ENCODE results near the gene PPP1CA. TPM values are rescaled to one million over a fixed set of nuclear protein-coding genes. Genes with fewer than 3 reads are reported as not detected.
A peak's percentile ranks its signal among the peaks of the same experiment; 100 is the strongest.

Gene PPP1CA
- total RNA-seq, 1 experiment from 2014 or later = 238 TPM

DNA sequence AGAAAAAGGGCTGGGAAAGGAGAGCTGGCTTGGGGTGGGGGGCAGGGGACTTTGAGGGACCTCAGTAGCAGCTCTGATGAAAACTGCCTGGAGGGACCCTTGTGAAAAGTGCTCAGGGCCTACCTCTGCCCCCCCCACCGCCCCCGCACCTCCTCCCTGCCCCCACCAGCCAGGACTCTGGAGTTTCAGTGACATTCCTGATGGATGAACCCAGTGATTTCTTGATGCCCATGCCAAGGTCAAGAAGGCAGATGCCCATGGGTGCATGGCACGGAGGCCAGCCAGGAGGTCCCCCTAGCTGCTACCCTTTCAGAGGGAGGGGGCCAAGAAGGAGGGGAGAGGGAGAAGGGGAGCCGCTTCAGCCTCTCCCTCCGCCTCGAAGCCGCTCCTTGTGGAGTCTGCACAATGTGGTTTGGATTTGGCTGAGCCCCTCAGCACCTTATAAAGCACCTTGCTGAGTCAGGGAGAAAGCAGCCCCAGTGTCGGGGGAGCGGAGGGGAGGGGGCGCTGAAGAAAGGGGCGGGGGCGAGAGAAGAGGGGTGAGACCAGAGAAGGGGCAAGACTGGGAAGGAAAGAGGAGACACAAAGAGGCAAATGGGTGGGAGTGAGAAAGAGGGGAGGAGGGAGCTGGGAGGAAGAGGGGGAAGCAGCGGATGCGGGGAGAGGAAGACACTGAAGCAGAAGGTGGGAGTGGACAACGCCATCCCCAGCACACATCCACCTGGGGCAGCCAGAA, 26.2 kb downstream of the PPP1CA start (continued):
- TF ChIP-seq FOSL1 (IDR thresholded peaks at IDR 0.05; ENCODE audit: low read depth) (no peak), ZNF274 (IDR thresholded peaks at IDR 0.05; ENCODE audit: low read depth, low read length) (no peak), ELF1 (IDR thresholded peaks at IDR 0.05; ENCODE audit: borderline replicate concordance, low read depth) (no peak), RAD21 (IDR thresholded peaks at IDR 0.05; ENCODE audit: low read depth) (no peak)
- TF ChIP-seq, protein P1, sequence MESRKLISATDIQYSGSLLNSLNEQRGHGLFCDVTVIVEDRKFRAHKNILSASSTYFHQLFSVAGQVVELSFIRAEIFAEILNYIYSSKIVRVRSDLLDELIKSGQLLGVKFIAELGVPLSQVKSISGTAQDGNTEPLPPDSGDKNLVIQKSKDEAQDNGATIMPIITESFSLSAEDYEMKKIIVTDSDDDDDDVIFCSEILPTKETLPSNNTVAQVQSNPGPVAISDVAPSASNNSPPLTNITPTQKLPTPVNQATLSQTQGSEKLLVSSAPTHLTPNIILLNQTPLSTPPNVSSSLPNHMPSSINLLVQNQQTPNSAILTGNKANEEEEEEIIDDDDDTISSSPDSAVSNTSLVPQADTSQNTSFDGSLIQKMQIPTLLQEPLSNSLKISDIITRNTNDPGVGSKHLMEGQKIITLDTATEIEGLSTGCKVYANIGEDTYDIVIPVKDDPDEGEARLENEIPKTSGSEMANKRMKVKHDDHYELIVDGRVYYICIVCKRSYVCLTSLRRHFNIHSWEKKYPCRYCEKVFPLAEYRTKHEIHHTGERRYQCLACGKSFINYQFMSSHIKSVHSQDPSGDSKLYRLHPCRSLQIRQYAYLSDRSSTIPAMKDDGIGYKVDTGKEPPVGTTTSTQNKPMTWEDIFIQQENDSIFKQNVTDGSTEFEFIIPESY (IDR thresholded peaks at IDR 0.05; ENCODE audit: extremely low read depth, insufficient replicate concordance, low read length) = no peak

DNA sequence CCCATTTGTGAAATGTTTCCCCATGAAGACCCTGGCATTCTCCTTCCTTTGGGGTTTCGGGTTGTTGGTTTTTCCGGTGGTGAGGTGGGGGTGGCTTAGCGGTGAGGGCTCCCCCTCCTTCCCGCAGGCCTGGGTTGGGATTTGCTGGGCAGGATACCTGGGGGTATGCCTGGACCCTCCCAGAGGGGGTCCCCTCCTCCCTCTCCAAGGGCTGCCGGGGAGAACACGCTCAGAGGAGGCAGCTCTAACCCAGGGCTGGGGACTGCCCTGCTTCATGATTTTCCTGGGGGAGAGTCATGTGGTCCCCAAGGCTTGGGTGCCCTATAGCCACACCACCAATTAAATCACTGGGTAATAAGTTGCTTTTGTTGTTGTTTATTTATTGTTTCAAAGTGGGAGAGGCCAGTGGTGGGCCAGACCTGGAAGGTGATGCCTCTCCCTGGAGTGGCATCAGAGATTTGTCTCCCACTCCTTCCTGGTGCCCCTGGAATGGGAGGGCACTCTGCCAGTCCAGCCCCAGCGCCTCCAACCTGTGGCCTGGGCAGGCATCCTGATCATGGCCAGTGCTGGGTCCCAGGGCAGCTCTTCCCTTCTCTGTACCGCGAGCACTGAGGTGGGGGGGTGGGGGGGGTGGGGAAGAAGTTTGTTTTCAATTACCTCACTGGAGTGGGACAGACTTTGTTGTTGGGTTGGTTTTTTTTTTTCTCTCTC, 26.9 kb downstream of the PPP1CA start:
- no peaks in the 10 kb centered on the region for H3K9me3 ChIP-seq (ENCODE audit: control insufficient read depth in 1 of 2, insufficient read depth in 1 of 2, low read depth in 1 of 2, low read length in 2 of 2)
- H2AFZ ChIP-seq (ENCODE audit: low read depth, low read length, poor library complexity, severe bottlenecking) = no peak overlapping the region
- DNase-seq (ENCODE audit: low read depth, low spot score) = no peak
- CTCF ChIA-PET = interaction anchor here (0.7 to 15.5 kb wide), 5 partner anchors 7 to 28 kb away, joined by 4 to 456 read pairs (median 9); partner anchors contain the start of gene POLD4
- peaks cover 66 to 84% of the 10 kb centered on the region in 2 experiments for H3K4me1 ChIP-seq (ENCODE audit: control insufficient read depth in 1 of 2, insufficient read depth in 2 of 2, low read length in 2 of 2)
- TSS peak; percentile 96 for BruUV-seq (replicated peaks)
- RAD21 ChIA-PET (ENCODE audit: low non-redundant PET in 1 of 2, low total read pairs in 2 of 2, uncharacterized antibody in 2 of 2, unreplicated experiment in 2 of 2) = interaction anchor here (0.5 to 1.6 kb wide), 3 partner anchors 7 to 23 kb away, joined by 3 to 7 read pairs (median 6); no protein-coding TSS in a partner anchor
- no peak for TF ChIP-seq POLR2AphosphoS5 (IDR thresholded peaks at IDR 0.05; ENCODE audit: low read depth, low read length)
- TF ChIP-seq CEBPB (IDR thresholded peaks at IDR 0.05; ENCODE audit: low read depth) = no peak
- no peak for TF ChIP-seq EZH2 (IDR thresholded peaks at IDR 0.05)
- TF ChIP-seq ZNF274 (IDR thresholded peaks at IDR 0.05; ENCODE audit: low read depth, low read length) = no peak
- TF ChIP-seq FOSL1 (IDR thresholded peaks at IDR 0.05; ENCODE audit: low read depth) = no peak
- TF ChIP-seq SRF (IDR thresholded peaks at IDR 0.05; ENCODE audit: low read depth) = no peak
- no peak for TF ChIP-seq EGR1 (IDR thresholded peaks at IDR 0.05; ENCODE audit: low read depth)
- no peak for TF ChIP-seq EZH2phosphoT487 (IDR thresholded peaks at IDR 0.05; ENCODE audit: borderline replicate concordance)
- TF ChIP-seq, protein P1 (IDR thresholded peaks at IDR 0.05; ENCODE audit: extremely low read depth, insufficient replicate concordance, low read length) = no peak
- no peak for TF ChIP-seq JUND (IDR thresholded peaks at IDR 0.05)
- TF ChIP-seq TCF7L2 (IDR thresholded peaks at IDR 0.05; ENCODE audit: borderline replicate concordance, extremely low read depth, insufficient read depth, insufficient read length) = no peak
- TF ChIP-seq CBX3 (IDR thresholded peaks at IDR 0.05; ENCODE audit: low read depth) = no peak
- TF ChIP-seq ZFX (IDR thresholded peaks at IDR 0.05) = no peak
- TF ChIP-seq, protein P2, sequence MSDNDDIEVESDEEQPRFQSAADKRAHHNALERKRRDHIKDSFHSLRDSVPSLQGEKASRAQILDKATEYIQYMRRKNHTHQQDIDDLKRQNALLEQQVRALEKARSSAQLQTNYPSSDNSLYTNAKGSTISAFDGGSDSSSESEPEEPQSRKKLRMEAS (IDR thresholded peaks at IDR 0.05) = no peak
- POLR2A ChIA-PET = interaction anchor here (0.7 to 15.1 kb wide), 6 partner anchors 12 to 113 kb away, joined by 3 to 210 read pairs (median 4); partner anchors contain the start of genes POLD4 and PPP1CA
- peaks cover 31% of the 10 kb centered on the region for H3K79me2 ChIP-seq (ENCODE audit: insufficient read depth, low read length)
- ATAC-seq = peak; percentile 10
- H3K27ac ChIP-seq (ENCODE audit: low read depth, low read length) = peak overlapping the region; percentile 100
- peak overlapping the region; percentile 64 to 83 for H3K4me3 ChIP-seq (replicated peaks in 1 of 2; ENCODE audit: low read depth in 1 of 2, low read length in 2 of 2)
- H3K9me2 ChIP-seq (ENCODE audit: insufficient read depth) = no peaks in the 10 kb centered on the region
- H3K4me2 ChIP-seq (ENCODE audit: low read length) = peak overlapping the region; percentile 88
- no peaks in the 10 kb centered on the region for H4K20me1 ChIP-seq (ENCODE audit: insufficient read depth)
- H3K9ac ChIP-seq (ENCODE audit: low read length) = peak overlapping the region; percentile 100
- no peaks in the 10 kb centered on the region for H3K36me3 ChIP-seq (ENCODE audit: control insufficient read depth in 1 of 2, insufficient read depth in 2 of 2, low read length in 2 of 2)
- intact Hi-C loops (cut with micrococcal nuclease) = loop anchor here (1.0 kb wide), 1 partner anchor 17 kb away; no protein-coding TSS in a partner anchor
- no peaks in the 10 kb centered on the region for H3K27me3 ChIP-seq (ENCODE audit: insufficient read depth, low read length)
